SK-N-SH treated with all-trans-retinoic acid at 6 μM for 48 hours (cell line): ENCODE results near the gene GSTO2.

ENCODE experiments used
- ATAC-seq: fragments of 200-7000 bp; cut with Tn5 transposase; 3 replicates; pipeline ENCODE4 v1.9.1; 2020; ENCODE audit warnings: mild to moderate bottlenecking, moderate library complexity
- ARNTL ChIP-seq: fragments of 450-650 bp; formaldehyde crosslinking; IDR thresholded peaks from 2 replicates; pipeline ENCODE4 v1.5.0; 2020; ENCODE audit warnings: low read depth, mild to moderate bottlenecking, moderate library complexity, borderline replicate concordance
- BACH2 ChIP-seq: fragments of 250-450 bp; sonication (Bioruptor Pico); IDR thresholded peaks from 2 replicates; pipeline ENCODE4 v1.9.0; 2021; ENCODE audit warnings: mild to moderate bottlenecking, borderline replicate concordance
- CREB5 ChIP-seq: fragments of 250-450 bp; sonication (Bioruptor Pico); IDR thresholded peaks from 2 replicates; pipeline ENCODE4 v1.5.1; 2020; ENCODE audit warnings: low read depth, mild to moderate bottlenecking, moderate library complexity
- CSDC2 ChIP-seq: fragments of 250-450 bp; sonication (Bioruptor Pico); IDR thresholded peaks from 2 replicates; pipeline ENCODE4 v1.5.0; 2020; ENCODE audit warnings: mild to moderate bottlenecking, moderate library complexity
- CSRNP3 ChIP-seq: fragments of 250-450 bp; sonication (Bioruptor Pico); IDR thresholded peaks from 2 replicates; pipeline ENCODE4 v1.5.1; 2021; ENCODE audit warnings: mild to moderate bottlenecking, moderate library complexity
- ESRRG ChIP-seq: fragments of 250-450 bp; sonication (Bioruptor Pico); IDR thresholded peaks from 2 replicates; pipeline ENCODE4 v1.6.1; 2021; ENCODE audit warnings: mild to moderate bottlenecking
- GLIS3 ChIP-seq: fragments of 250-450 bp; sonication (Bioruptor Pico); IDR thresholded peaks from 2 replicates; pipeline ENCODE4 v1.5.0; 2020; ENCODE audit warnings: mild to moderate bottlenecking, moderate library complexity
- ISL1 ChIP-seq: fragments of 250-450 bp; sonication (Bioruptor Pico); IDR thresholded peaks from 2 replicates; pipeline ENCODE4 v2.1.2; 2022; ENCODE audit warnings: mild to moderate bottlenecking, moderate library complexity
- OSR1 ChIP-seq: fragments of 250-450 bp; sonication (Bioruptor Pico); IDR thresholded peaks from 2 replicates; pipeline ENCODE4 v1.8.0; 2022; ENCODE audit warnings: moderate library complexity, mild to moderate bottlenecking, inconsistent platforms
- POU6F1 ChIP-seq: fragments of 250-450 bp; sonication (Bioruptor Pico); IDR thresholded peaks from 2 replicates; pipeline ENCODE4 v1.8.0; 2021; ENCODE audit warnings: low read depth, mild to moderate bottlenecking, moderate library complexity, borderline replicate concordance
- PPARA ChIP-seq: fragments of 250-450 bp; sonication (Bioruptor Pico); IDR thresholded peaks from 2 replicates; pipeline ENCODE4 v1.5.0; 2020; ENCODE audit warnings: mild to moderate bottlenecking, borderline replicate concordance
- RARB ChIP-seq: fragments of 250-450 bp; sonication (Bioruptor Pico); IDR thresholded peaks from 2 replicates; pipeline ENCODE4 v1.8.0; 2021; ENCODE audit warnings: mild to moderate bottlenecking, moderate library complexity
- SNAI2 ChIP-seq: fragments of 250-450 bp; sonication (Bioruptor Pico); IDR thresholded peaks from 2 replicates; pipeline ENCODE4 v1.5.0; 2020; ENCODE audit warnings: mild to moderate bottlenecking, moderate library complexity
- TCF4 ChIP-seq: fragments of 250-450 bp; sonication (Bioruptor Pico); IDR thresholded peaks from 2 replicates; pipeline ENCODE4 v1.8.0; 2021; ENCODE audit warnings: mild to moderate bottlenecking, moderate library complexity, borderline replicate concordance
- TSHZ2 ChIP-seq: fragments of 250-450 bp; sonication (Bioruptor Pico); IDR thresholded peaks from 2 replicates; pipeline ENCODE4 v1.5.0; 2020; ENCODE audit warnings: mild to moderate bottlenecking, moderate library complexity
- ZFP3 ChIP-seq: fragments of 250-450 bp; sonication (Bioruptor Pico); IDR thresholded peaks from 2 replicates; pipeline ENCODE4 v1.5.0; 2020; ENCODE audit warnings: mild to moderate bottlenecking, moderate library complexity
- ZFP30 ChIP-seq: fragments of 450-650 bp; formaldehyde crosslinking; IDR thresholded peaks from 2 replicates; pipeline ENCODE4 v1.5.0; 2022; ENCODE audit warnings: mild to moderate bottlenecking, moderate library complexity
- ZNF565 ChIP-seq: fragments of 450-650 bp; formaldehyde crosslinking; conservative IDR thresholded peaks from 2 replicates; pipeline ENCODE4 v1.5.0; 2020; ENCODE audit warnings: low read depth, mild to moderate bottlenecking, moderate library complexity
- ZNF70 ChIP-seq: fragments of 450-650 bp; formaldehyde crosslinking; IDR thresholded peaks from 2 replicates; pipeline ENCODE4 v1.5.0; 2020; ENCODE audit warnings: mild to moderate bottlenecking, moderate library complexity
- ZNF8 ChIP-seq: fragments of 450-650 bp; formaldehyde crosslinking; IDR thresholded peaks from 2 replicates; pipeline ENCODE4 v1.5.0; 2020; ENCODE audit warnings: mild to moderate bottlenecking, moderate library complexity

Gene GSTO2

GRCh38 chr10:104321226-104321625, 52.2 kb downstream of the GSTO2 start:
- no peak for TF ChIP-seq CSDC2 (CRISPR knock-in tag)
- TF ChIP-seq SNAI2 (CRISPR knock-in tag), result no peak
- no peak for TF ChIP-seq POU6F1
- TF ChIP-seq ZNF70 (CRISPR knock-in tag), result no peak
- no peak for TF ChIP-seq GLIS3
- TF ChIP-seq ARNTL (CRISPR knock-in tag), result no peak
- no peak for TF ChIP-seq CSRNP3 (CRISPR knock-in tag)
- no peak for TF ChIP-seq ZFP3 (CRISPR knock-in tag)
- no peak for TF ChIP-seq CREB5 (CRISPR knock-in tag)
- no peak for TF ChIP-seq ISL1
- TF ChIP-seq RARB (CRISPR knock-in tag), result no peak
- TF ChIP-seq ZFP30 (CRISPR knock-in tag), result no peak
- no peak for TF ChIP-seq PPARA (CRISPR knock-in tag)
- TF ChIP-seq ZNF565 (CRISPR knock-in tag), result no peak
- TF ChIP-seq ZNF8 (CRISPR knock-in tag), result no peak
- no peak for TF ChIP-seq ESRRG
- TF ChIP-seq OSR1 (CRISPR knock-in tag), result no peak
- no peak for TF ChIP-seq TSHZ2 (CRISPR knock-in tag)
- no peak for TF ChIP-seq TCF4 (CRISPR knock-in tag)
- ATAC-seq, result no peak

GRCh38 chr10:104321725-104322415, 52.9 kb downstream of the GSTO2 start:
- ATAC-seq, result no peak
- no peak for TF ChIP-seq ESRRG
- no peak for TF ChIP-seq OSR1 (CRISPR knock-in tag)
- no peak for TF ChIP-seq BACH2
- TF ChIP-seq GLIS3, result no peak
- TF ChIP-seq SNAI2 (CRISPR knock-in tag), result no peak
- TF ChIP-seq ZNF565 (CRISPR knock-in tag), result no peak
- no peak for TF ChIP-seq POU6F1
- no peak for TF ChIP-seq ZFP3 (CRISPR knock-in tag)
- TF ChIP-seq TCF4 (CRISPR knock-in tag), result no peak
- TF ChIP-seq CSRNP3 (CRISPR knock-in tag), result no peak
